Hepatocyte (in vitro differentiated cells): ENCODE data around the gene ASF1B. TPM values are rescaled to one million over a fixed set of nuclear protein-coding genes. Genes with fewer than 3 reads are reported as not detected.
A peak's percentile ranks its signal among the peaks of the same experiment; 100 is the strongest.

Experiments used
- DNase-seq: peaks from one replicate; pipeline ENCODE4 v3.0.0-alpha.2; 2016; ENCODE audit warnings: low spot score
- H2AFZ ChIP-seq: fragments of 200-600 bp; sonication (generic); 2 replicates; pipeline ENCODE4 v1.6.0; 2016; ENCODE audit warnings: antibody characterized with exemption, mild to moderate bottlenecking
- H3K27ac ChIP-seq: fragments of 200-600 bp; sonication (generic); 2 replicates; pipeline ENCODE4 v1.5.1; 2016; ENCODE audit warnings: mild to moderate bottlenecking
- H3K27me3 ChIP-seq: fragments of 200-600 bp; sonication (generic); 2 replicates; pipeline ENCODE4 v1.6.1; 2016
- H3K36me3 ChIP-seq: fragments of 200-600 bp; sonication (generic); replicated peaks from 2 replicates; pipeline ENCODE4 v1.5.1; 2016; ENCODE audit warnings: low read depth; ENCODE audit not compliant: insufficient read depth
- H3K4me1 ChIP-seq: fragments of 200-600 bp; sonication (generic); 2 replicates; pipeline ENCODE4 v1.5.1; 2016; ENCODE audit warnings: mild to moderate bottlenecking, moderate library complexity; ENCODE audit not compliant: insufficient read depth
- H3K4me2 ChIP-seq: fragments of 200-600 bp; sonication (generic); 2 replicates; pipeline ENCODE4 v1.6.0; 2016
- H3K4me3 ChIP-seq: fragments of 200-600 bp; sonication (generic); 2 replicates; pipeline ENCODE4 v1.5.1; 2016; ENCODE audit warnings: mild to moderate bottlenecking
- H3K79me2 ChIP-seq: fragments of 200-600 bp; sonication (generic); 2 replicates; pipeline ENCODE4 v1.6.0; 2017; ENCODE audit warnings: mild to moderate bottlenecking
- H3K9me2 ChIP-seq: fragments of 200-600 bp; sonication (generic); replicated peaks from 2 replicates; pipeline ENCODE4 v1.6.0; 2017; ENCODE audit warnings: mild to moderate bottlenecking; ENCODE audit not compliant: insufficient read depth
- H3K9me3 ChIP-seq: fragments of 200-600 bp; sonication (generic); 2 replicates; pipeline ENCODE4 v1.5.1; 2016; ENCODE audit warnings: low read depth, mild to moderate bottlenecking
- H4K20me1 ChIP-seq: fragments of 200-600 bp; sonication (generic); 2 replicates; pipeline ENCODE4 v1.6.0; 2016; ENCODE audit warnings: mild to moderate bottlenecking; ENCODE audit not compliant: insufficient read depth, poor library complexity, severe bottlenecking
- CTCF ChIP-seq: fragments of 200-600 bp; sonication (generic); IDR thresholded peaks from 2 replicates; pipeline ENCODE4 v1.5.1; 2016; ENCODE audit warnings: antibody characterized with exemption, mild to moderate bottlenecking; ENCODE audit not compliant: poor library complexity
- EZH2 ChIP-seq: fragments of 200-600 bp; sonication (generic); IDR thresholded peaks from 2 replicates; pipeline ENCODE4 v1.6.1; 2016; ENCODE audit warnings: antibody characterized with exemption, mild to moderate bottlenecking, borderline replicate concordance
- EZH2phosphoT487 ChIP-seq: fragments of 200-600 bp; sonication (generic); IDR thresholded peaks from one replicate; pipeline ENCODE4 v1.6.1; 2018; ENCODE audit warnings: antibody characterized with exemption, mild to moderate bottlenecking, low read depth, moderate library complexity; ENCODE audit not compliant: unreplicated experiment, severe bottlenecking
- WGBS: methylation state at CpG from one replicate; pipeline ENCODE4 v1.1.6; 2016; ENCODE audit warnings: low lambda C conversion rate; ENCODE audit errors: missing lambda C conversion rate; 5-methylcytosine and 5-hydroxymethylcytosine counted together
- polyA plus RNA-seq: library from polyadenylated mRNA; unstranded; fragments of >200 nt; fragmentation: Nextera tagmentation; extraction: Ambion mirVana; gene quantifications from 2 replicates; pipeline ENCODE4 v1.2.1, GENCODE V29; 2016
- total RNA-seq: library from RNA; depleted of rRNA; stranded (reverse); fragments of >200 nt; gene quantifications from 2 replicates; pipeline ENCODE4 v1.2.3, GENCODE V29; 2014

The ASF1B gene
- total and polyA plus RNA-seq, 2 experiments from 2014 or later = 5.1 to 12.4 TPM

- H3K79me2 ChIP-seq = peaks cover 20% of the 10 kb centered on the region
- H3K9me2 ChIP-seq = no peaks in the 10 kb centered on the region
- 80% methylated on average over 9 of the region's 9 CpGs for WGBS
- peaks cover 13% of the 10 kb centered on the region for H3K4me1 ChIP-seq
- no peak overlapping the region for H3K4me3 ChIP-seq
- DNase-seq = no peak
- H3K4me2 ChIP-seq = peak overlapping the region; percentile 86
- H4K20me1 ChIP-seq = no peaks in the 10 kb centered on the region
- no peaks in the 10 kb centered on the region for H3K36me3 ChIP-seq
- TF ChIP-seq EZH2phosphoT487 (no peak), EZH2 (no peak), CTCF (no peak)
- H3K27ac ChIP-seq = peak overlapping the region; percentile 19
- H2AFZ ChIP-seq = no peak overlapping the region
- no peaks in the 10 kb centered on the region for H3K27me3 ChIP-seq
- H3K9me3 ChIP-seq = no peaks in the 10 kb centered on the region
Observed at GRCh38 chr19:14138576-14139265, 2.3 kb upstream of the ASF1B start.

GRCh38 chr19:14135985-14136508 is 342 bp downstream of the ASF1B start:
- Histone ChIP-seq H3K27ac (no peak overlapping the region), H3K36me3 (no peaks in the 10 kb centered on the region), H3K4me1 (peaks cover 13% of the 10 kb centered on the region), H4K20me1 (no peaks in the 10 kb centered on the region), H3K9me2 (no peaks in the 10 kb centered on the region), H3K79me2 (peaks cover 14% of the 10 kb centered on the region), H3K4me3 (peak overlapping the region; percentile 5), H3K27me3 (no peaks in the 10 kb centered on the region), H2AFZ (no peak overlapping the region), H3K9me3 (no peaks in the 10 kb centered on the region), H3K4me2 (peak overlapping the region; percentile 83)
- DNase-seq = no peak
- WGBS = 0% methylated on average over 5 of the region's 38 CpGs
- TF ChIP-seq EZH2 (no peak), EZH2phosphoT487 (no peak), CTCF (no peak)

GRCh38 chr19:14135355-14135754 is 1.0 kb downstream of the ASF1B start:
- H3K79me2 ChIP-seq = peaks cover 13% of the 10 kb centered on the region
- no peaks in the 10 kb centered on the region for H3K9me2 ChIP-seq
- DNase-seq = no peak
- peak overlapping the region; percentile 83 for H3K4me2 ChIP-seq
- H3K27me3 ChIP-seq = no peaks in the 10 kb centered on the region
- WGBS = 67% methylated on average over 6 of the region's 6 CpGs
- no peak overlapping the region for H3K27ac ChIP-seq
- H2AFZ ChIP-seq = no peak overlapping the region
- no peak overlapping the region for H3K4me3 ChIP-seq
- no peaks in the 10 kb centered on the region for H4K20me1 ChIP-seq
- H3K36me3 ChIP-seq = no peaks in the 10 kb centered on the region
- TF ChIP-seq EZH2phosphoT487 (no peak), CTCF (no peak), EZH2 (no peak)
- no peaks in the 10 kb centered on the region for H3K9me3 ChIP-seq
- H3K4me1 ChIP-seq = peaks cover 13% of the 10 kb centered on the region
